NCI-H2196 treated with DMSO at 0.1 percent for 48 hours (cell line): Measurements from ENCODE around the gene AVPR2.

ENCODE experiments used
- DNase-seq: peaks from one replicate; lab custom pipeline; 2025; ENCODE audit not compliant: unreplicated experiment; lab: John Stamatoyannopoulos, UW

Gene AVPR2

GRCh38 chrX:153870791-153871360 is 33.6 kb upstream of the AVPR2 start:
- no peak for DNase-seq

GRCh38 chrX:153871451-153871850 is 33.0 kb upstream of the AVPR2 start:
- DNase-seq, result no peak

- no peak for DNase-seq
Observed at GRCh38 chrX:153871946-153872878, 32.3 kb upstream of the AVPR2 start.

DNA sequence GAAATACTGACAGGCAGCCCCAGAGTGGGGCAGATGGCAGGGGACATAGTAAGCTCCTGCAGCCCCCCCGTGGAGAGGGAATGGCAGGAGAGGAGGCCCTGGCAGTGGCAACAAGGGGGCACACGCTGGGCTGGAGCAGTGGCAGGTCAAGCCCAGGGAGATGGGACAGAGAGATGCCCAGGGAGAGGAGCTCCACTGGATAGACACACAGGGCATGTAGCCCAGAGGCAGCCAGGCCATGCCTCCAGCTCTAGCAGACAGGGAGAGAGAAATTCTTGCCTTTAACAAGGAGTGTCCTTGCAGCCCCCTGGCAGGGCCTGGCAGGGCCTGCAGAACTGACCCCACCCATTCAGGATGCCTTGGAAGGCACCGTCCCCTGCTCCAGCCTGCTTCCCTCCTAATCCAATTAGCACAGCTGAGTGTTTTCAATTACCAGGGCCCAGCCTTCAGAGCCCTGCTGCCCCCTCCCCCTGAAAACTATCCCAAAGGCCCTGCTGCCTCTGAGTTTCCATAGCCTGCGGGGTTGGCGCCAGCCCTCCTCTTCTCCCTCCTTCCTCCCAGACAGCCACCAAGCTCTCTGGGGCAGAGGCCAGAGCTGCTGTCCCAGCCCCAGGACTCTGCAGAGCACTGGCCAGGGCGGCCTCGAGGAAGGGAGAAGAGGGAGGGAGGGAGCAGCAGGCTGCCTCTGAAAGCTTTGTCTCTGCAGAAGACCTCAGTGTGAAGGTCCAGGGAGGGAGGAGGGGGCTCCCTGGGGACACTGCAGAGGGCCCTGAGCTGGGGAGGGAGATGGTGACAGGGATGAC is 31.0 kb upstream of the AVPR2 start:
- no peak for DNase-seq

- no peak for DNase-seq
Observed at GRCh38 chrX:153874085-153874365, 30.4 kb upstream of the AVPR2 start.

- no peak for DNase-seq
Observed at GRCh38 chrX:153874366-153875125, 29.9 kb upstream of the AVPR2 start.

DNA sequence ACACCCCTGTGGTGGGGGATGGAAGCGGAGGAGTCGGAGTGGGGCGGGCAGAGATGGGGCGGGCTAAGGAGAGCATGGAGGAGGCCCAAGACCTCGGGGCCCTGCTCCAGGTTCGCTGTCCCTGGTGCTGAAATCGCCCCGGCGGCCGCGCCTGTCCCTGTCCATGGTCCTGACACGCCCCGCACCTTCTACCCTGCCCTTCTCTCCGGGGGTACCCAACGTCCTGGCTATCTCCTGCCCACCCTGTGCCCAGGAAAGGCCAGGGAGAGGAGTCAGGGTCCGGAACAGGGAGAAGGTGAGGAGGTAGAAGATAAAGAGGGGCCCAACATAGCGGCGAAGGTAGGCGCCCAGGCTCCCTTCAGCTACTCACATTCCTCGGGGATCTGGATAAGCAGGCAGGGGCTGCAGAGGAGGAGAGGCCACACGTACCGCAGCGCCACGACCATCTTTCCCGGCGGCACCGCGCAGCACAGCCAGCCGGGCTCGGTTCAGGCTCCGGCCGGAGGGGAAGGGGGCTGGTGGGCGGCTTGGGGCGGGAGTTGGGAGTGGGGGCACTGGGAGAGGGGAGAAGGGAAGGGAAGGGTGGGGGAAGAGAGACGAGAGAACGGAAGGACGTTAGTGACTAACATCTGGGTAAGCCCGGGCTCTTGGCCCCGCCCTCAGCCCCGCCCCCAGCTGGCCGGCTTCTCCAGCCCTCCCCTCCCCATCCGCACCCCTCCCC is 28.9 kb upstream of the AVPR2 start:
- DNase-seq, result no peak

GRCh38 chrX:153876112-153876491 is 28.4 kb upstream of the AVPR2 start:
- DNase-seq, result no peak

DNA sequence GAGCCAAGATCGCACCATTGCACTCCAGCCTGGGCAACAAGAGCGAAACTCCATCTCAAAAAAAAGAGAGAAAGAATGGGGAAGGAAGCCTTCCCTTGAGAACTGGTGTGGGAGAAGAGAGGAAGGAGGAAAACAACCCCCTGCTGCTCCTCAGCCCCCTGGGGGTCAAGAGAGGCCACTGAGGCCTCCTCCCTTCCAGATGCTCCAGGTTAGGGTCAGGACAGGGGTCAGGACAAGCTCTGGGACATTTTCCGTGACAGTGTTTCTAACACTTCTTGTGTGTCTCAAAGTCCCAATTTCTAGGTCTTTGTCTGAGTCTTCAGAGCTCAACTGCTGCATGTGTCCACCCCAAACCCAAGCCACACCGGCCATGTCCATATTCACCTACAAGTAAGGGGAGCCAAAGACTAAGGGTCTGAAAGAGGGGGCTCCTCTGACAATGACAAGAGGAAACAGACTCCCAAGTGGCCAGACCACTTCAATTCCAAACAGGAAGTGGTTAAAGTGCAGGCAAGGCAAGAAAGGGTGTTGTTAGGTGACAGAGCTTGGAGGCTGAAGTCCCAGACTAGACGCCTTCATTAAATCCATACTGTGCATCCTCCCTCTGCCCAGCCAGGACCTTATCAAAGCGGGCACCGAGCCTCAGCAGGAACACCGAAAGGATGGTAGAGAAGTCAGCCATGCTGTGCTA is 26.8 kb upstream of the AVPR2 start:
- DNase-seq, result no peak

DNA sequence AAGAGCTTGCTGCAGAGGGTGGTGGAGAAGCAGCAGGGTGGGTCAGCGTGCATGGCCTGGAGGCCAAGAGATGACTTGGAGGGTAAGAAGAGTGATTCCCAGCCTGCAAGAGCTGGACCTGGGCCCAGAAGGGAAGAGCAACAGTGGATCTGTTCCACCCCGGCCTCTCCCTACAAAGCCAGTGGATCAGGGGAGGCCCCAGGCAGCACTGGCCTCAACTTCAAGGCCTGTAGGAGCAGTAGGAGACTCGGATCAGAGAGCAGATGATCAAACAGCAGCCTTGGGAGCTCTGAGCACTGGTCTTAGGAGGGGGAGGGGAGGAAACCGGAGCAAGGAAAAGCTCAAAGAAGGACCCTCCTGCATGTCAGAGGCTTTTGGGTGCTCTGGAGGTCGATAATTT is 26.1 kb upstream of the AVPR2 start:
- DNase-seq, result no peak

- DNase-seq, result no peak
Observed at GRCh38 chrX:153878969-153879653, 25.4 kb upstream of the AVPR2 start.

- no peak for DNase-seq
Observed at GRCh38 chrX:153879741-153880439, 24.6 kb upstream of the AVPR2 start.

- no peak for DNase-seq
Observed at GRCh38 chrX:153880440-153880815, 24.0 kb upstream of the AVPR2 start.

GRCh38 chrX:153881281-153881680 is 23.2 kb upstream of the AVPR2 start:
- no peak for DNase-seq

- DNase-seq, result no peak
Observed at GRCh38 chrX:153882086-153882498, 22.4 kb upstream of the AVPR2 start.

GRCh38 chrX:153882557-153882956 is 21.9 kb upstream of the AVPR2 start:
- DNase-seq, result no peak

DNA sequence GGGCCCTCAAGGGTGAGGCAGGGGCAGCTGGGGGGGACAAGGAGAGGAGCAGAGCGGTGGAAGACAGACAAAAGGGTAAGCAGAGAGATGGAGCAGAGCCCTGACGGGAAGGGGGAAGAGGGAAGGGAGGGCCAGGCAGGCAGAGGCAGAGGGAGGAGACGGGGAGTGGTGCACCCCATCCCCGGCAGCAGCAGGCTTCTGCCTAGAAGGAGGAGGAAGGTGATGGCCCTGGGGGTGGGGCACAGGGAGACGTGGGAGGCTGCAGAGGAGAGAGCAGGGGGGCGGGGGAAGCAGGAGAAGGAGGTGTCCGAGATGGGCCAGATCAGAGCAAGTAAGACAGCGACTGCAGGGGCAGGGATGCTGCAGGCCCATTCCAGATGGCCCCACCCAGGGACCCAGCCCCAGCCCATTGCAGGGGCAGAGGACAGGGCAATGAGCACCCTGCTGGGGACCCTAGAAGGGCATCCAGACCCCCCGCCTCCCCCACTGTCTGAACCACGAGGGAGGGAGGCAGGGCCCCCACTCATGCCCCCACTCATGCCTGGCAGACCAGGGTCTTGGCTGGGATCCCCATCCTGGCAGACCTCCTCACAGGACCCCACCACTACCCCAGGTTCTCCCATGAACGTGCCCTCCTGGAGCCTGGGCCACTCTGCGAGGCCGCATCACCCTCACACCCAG is 21.2 kb upstream of the AVPR2 start:
- no peak for DNase-seq

DNA sequence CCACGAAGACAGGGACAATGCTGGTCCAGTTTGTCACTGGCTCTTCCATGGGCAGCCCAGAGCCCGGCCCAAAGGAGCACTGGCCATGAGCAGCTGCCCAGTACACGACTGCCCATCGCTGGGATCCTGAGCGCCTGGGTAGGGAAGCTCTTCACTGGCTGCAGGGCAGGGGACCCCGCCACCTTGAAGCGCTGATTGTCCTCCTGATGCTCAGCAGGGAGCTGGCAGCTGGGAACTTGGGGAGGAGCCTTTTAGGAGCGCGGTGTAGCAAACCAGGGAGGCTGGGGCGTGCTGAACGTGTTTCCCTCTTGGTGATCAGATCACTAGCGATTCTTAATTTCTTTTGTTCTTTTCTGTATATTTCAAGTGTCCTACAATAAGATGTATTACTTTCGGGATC is 20.3 kb upstream of the AVPR2 start:
- no peak for DNase-seq
